ENCODE results near the gene ACTL9. TPM values are rescaled to one million over a fixed set of nuclear protein-coding genes. Genes with fewer than 3 reads are reported as not detected.

ACTL9 gene
- total RNA-seq, 2 experiments from 2014 or later: not detected

DNA sequence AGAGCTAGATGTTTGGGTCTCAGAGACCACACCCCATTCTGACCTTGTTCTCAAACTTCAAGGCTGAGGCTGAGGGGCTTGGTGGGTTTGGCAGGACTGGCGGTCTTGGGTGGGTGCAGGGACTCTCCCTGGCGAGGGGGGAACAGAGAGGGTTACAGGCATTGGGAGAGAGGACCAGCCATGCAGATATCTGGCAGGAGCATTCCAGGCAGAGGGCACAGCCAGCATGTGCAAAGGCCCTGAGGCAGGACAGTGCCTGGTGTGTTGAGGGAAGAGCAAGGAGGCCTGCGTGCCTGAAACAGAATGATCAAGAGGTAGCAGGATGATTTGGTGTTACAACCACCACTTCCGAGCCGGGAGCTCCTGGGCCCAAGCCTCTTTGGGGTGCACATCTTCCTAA lies 40.7 kb downstream of the ACTL9 start:
- CTCF ChIA-PET: interaction anchor here (1.1 to 4.2 kb wide), 3 partner anchors 34 to 76 kb away, joined by 3 to 17 read pairs (median 3); no protein-coding TSS in a partner anchor
- Mint-ChIP-seq H3K4me3 (no peak overlapping the region), H3K4me1 (peaks cover 19% of the 10 kb centered on the region), H3K36me3 (no peaks in the 10 kb centered on the region), H3K27me3 (peaks cover 4% of the 10 kb centered on the region), H3K9me3 (ENCODE audit: low read depth) (no peaks in the 10 kb centered on the region), H3K27ac (peak overlapping the region; percentile 18)
- ATAC-seq (no peak), DNase-seq (no peak)

DNA sequence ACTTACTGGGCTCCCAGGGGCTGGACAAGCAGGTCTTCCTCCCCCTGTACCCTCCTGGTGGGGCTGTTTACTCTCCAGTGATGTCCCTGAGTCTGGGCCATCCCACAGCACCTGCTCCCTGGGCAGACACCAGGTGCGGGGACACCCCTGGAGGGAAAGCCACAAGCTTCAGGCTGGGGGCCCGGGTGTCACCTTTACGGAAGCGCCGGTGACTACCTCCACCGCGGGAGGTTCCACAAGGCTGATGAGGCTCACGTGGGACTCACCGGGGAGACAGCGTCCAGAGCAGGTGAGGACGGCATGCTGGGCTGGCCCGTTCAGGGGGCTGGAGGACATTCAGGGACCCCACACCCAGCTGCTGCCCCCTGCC lies 43.3 kb downstream of the ACTL9 start:
- H3K36me3 Mint-ChIP-seq: no peaks in the 10 kb centered on the region
- H3K27me3 Mint-ChIP-seq: peaks cover 8% of the 10 kb centered on the region
- CTCF ChIA-PET: interaction anchor here (0.6 to 3.9 kb wide), 14 partner anchors 11 to 1467 kb away, joined by 3 to 127 read pairs (median 12); partner anchors contain the start of genes ACTL9, MYO1F, NFILZ and RAB11B
- peak; percentile 55 for DNase-seq
- no peak overlapping the region for H3K4me3 Mint-ChIP-seq
- no peak overlapping the region for H3K27ac Mint-ChIP-seq
- ATAC-seq: peak; percentile 61
- H3K9me3 Mint-ChIP-seq (ENCODE audit: low read depth): no peaks in the 10 kb centered on the region
- peaks cover 19% of the 10 kb centered on the region for H3K4me1 Mint-ChIP-seq

GRCh38 chr19:8654591-8655339 lies 43.8 kb downstream of the ACTL9 start:
- Mint-ChIP-seq H3K36me3 (no peaks in the 10 kb centered on the region), H3K4me3 (peak overlapping the region; percentile 35), H3K27ac (peak overlapping the region; percentile 19), H3K9me3 (ENCODE audit: low read depth) (no peaks in the 10 kb centered on the region), H3K4me1 (peaks cover 23% of the 10 kb centered on the region), H3K27me3 (peaks cover 8% of the 10 kb centered on the region)
- peak; percentile 69 for ATAC-seq
- CTCF ChIA-PET: interaction anchor here (0.8 to 3.9 kb wide), 16 partner anchors 9 to 265 kb away, joined by 3 to 127 read pairs (median 10); partner anchors contain the start of genes ACTL9, MYO1F, NFILZ and RAB11B
- peak; percentile 76 for DNase-seq

GRCh38 chr19:8648240-8648639 lies 50.4 kb downstream of the ACTL9 start:
- Mint-ChIP-seq H3K27ac (no peak overlapping the region), H3K36me3 (no peaks in the 10 kb centered on the region), H3K4me1 (peaks cover 13% of the 10 kb centered on the region), H3K9me3 (ENCODE audit: low read depth) (no peaks in the 10 kb centered on the region), H3K27me3 (peaks cover 13% of the 10 kb centered on the region), H3K4me3 (no peak overlapping the region)
- CTCF ChIA-PET: no interaction called here
- ATAC-seq: no peak
- no peak for DNase-seq

Other genes with a start within 250 kb of the ACTL9 start
- gene PRAM1, start 196.2 kb downstream of the ACTL9 start, total RNA-seq: 1 to 10 TPM in 1 of 2 experiments, under 1 TPM in 1; 0.59 to 1.4 TPM
- gene ZNF414, start 184.6 kb downstream of the ACTL9 start, total RNA-seq: 10 to 100 TPM; 23.8 to 38.5 TPM
- gene MYO1F, start 121.4 kb downstream of the ACTL9 start, total RNA-seq: 100 to 1,000 TPM; 250 to 441 TPM
- gene ADAMTS10, start 88.1 kb downstream of the ACTL9 start, total RNA-seq: 1 to 10 TPM; 1.2 to 3.3 TPM
- gene NFILZ, start 68.2 kb downstream of the ACTL9 start, total RNA-seq: not detected
- not detected for gene OR2Z1, start 22.8 kb upstream of the ACTL9 start, total RNA-seq
- 10 to 100 TPM; 16.0 to 26.3 TPM for gene ZNF558, start 133.5 kb upstream of the ACTL9 start, total RNA-seq
- not detected for gene MBD3L1, start 133.6 kb upstream of the ACTL9 start, total RNA-seq

Measured in activated CD8-positive, alpha-beta memory T cell treated with anti-CD3 and anti-CD28 coated beads, Interleukin-2, amount 10 ng/mL, durations not matched to agents 7 days and 5 days (primary cell).